22Rv1 (cell line): ENCODE measurements around the gene RFTN1.

Experiments
- ZFX ChIP-seq: fragments of 450-650 bp; IDR thresholded peaks from 2 replicates; pipeline ENCODE4 v1.6.1; 2017; ENCODE audit warnings: antibody characterized with exemption, borderline replicate concordance
- TF ChIP-seq, protein P1 (sequence below): fragments of 450-650 bp; IDR thresholded peaks from 2 replicates; pipeline ENCODE4 v1.5.1; 2017; ENCODE audit warnings: mild to moderate bottlenecking

GRCh38 chr3:16330351-16330750 is 183.1 kb downstream of the RFTN1 start:
- TF ChIP-seq, protein P1, sequence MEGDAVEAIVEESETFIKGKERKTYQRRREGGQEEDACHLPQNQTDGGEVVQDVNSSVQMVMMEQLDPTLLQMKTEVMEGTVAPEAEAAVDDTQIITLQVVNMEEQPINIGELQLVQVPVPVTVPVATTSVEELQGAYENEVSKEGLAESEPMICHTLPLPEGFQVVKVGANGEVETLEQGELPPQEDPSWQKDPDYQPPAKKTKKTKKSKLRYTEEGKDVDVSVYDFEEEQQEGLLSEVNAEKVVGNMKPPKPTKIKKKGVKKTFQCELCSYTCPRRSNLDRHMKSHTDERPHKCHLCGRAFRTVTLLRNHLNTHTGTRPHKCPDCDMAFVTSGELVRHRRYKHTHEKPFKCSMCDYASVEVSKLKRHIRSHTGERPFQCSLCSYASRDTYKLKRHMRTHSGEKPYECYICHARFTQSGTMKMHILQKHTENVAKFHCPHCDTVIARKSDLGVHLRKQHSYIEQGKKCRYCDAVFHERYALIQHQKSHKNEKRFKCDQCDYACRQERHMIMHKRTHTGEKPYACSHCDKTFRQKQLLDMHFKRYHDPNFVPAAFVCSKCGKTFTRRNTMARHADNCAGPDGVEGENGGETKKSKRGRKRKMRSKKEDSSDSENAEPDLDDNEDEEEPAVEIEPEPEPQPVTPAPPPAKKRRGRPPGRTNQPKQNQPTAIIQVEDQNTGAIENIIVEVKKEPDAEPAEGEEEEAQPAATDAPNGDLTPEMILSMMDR, result no peak
- no peak for TF ChIP-seq ZFX
